ENCODE data around the gene KRT82. TPM values are rescaled to one million over a fixed set of nuclear protein-coding genes. Genes with fewer than 3 reads are reported as not detected.

Gene KRT82
- total and polyA plus RNA-seq, 12 donors = not detected

DNA sequence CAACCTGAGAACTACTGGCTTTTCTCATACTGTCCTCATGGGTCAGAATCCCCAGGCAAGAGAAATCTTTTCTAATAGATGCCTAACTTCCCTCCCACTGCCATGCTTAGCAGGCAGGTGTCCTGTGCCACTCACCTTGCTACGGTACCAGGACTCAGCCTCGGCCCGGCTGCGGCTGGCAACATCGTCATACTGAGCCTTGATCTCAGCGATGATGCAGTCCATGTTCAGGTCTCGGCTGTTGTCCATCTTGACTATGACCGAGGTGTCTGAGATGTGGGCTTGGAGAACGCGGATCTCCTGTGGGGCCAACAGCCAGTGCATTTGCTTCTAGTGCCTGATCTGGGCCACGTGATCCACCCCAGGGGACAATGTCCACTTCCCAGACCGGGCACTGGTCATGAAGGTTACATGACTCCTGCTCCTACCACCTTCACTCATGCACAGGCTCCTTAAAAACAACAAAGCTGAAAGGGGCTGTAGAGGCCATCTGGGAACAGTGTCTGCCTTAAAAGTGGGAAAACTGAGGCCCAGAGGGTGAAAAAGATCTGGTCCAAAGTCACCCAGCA lies 42.9 kb downstream of the KRT82 start:
- TF ChIP-seq, protein P1, sequence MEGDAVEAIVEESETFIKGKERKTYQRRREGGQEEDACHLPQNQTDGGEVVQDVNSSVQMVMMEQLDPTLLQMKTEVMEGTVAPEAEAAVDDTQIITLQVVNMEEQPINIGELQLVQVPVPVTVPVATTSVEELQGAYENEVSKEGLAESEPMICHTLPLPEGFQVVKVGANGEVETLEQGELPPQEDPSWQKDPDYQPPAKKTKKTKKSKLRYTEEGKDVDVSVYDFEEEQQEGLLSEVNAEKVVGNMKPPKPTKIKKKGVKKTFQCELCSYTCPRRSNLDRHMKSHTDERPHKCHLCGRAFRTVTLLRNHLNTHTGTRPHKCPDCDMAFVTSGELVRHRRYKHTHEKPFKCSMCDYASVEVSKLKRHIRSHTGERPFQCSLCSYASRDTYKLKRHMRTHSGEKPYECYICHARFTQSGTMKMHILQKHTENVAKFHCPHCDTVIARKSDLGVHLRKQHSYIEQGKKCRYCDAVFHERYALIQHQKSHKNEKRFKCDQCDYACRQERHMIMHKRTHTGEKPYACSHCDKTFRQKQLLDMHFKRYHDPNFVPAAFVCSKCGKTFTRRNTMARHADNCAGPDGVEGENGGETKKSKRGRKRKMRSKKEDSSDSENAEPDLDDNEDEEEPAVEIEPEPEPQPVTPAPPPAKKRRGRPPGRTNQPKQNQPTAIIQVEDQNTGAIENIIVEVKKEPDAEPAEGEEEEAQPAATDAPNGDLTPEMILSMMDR (IDR thresholded peaks at IDR 0.05) = no peak
- TF ChIP-seq POLR2A (IDR thresholded peaks at IDR 0.05) = no peak
- Histone ChIP-seq H3K27ac (no peak overlapping the region), H3K27me3 (no peaks in the 10 kb centered on the region), H3K4me1 (replicated peaks in 1 of 2) (no peaks in the 10 kb centered on the region), H3K4me3 (no peak overlapping the region), H3K36me3 (replicated peaks in 1 of 2) (no peaks in the 10 kb centered on the region), H3K9me3 (replicated peaks in 1 of 3) (no peaks in the 10 kb centered on the region)
- WGBS, 4 donors = 92 to 96% (median 94%) methylated on average over 5 to 12 of the region's 12 CpGs
- DNase-seq = no peak
- intact Hi-C loops (cut with DNase I) = no loop called here

DNA sequence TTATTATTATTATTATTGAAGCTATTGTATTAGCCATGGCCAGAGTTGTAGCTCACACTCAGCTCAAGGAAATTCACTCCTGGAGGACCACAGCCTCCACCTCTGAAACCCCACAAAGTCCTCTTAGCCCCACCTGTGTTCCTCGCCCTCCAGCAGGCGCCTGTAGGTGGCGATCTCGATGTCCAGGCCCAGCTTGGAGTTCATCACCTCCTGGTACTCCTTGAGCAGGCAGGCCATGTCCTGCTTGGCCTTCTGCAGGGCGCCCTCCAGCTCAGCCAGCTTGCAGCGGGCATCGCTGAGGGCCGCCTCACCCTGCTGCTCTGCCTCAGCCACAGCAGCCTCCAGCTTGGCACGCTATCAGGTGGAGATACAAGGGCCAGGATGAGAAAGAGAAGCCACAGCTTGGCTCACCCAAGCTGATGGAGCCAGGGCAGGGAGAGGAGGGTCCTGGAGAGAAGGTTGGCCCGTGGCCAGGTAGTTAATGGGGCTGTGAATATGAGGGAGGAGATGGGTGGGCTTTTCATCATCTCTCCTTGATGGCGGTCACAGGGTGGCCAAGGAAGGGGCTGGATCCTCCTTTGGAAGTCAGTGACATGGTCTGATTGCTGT lies 43.9 kb downstream of the KRT82 start:
- TF ChIP-seq, protein P1 (IDR thresholded peaks at IDR 0.05) = no peak
- no peak for TF ChIP-seq POLR2A (IDR thresholded peaks at IDR 0.05)
- H3K4me1 ChIP-seq (replicated peaks in 1 of 2) = no peaks in the 10 kb centered on the region
- no peaks in the 10 kb centered on the region for H3K9me3 ChIP-seq (replicated peaks in 1 of 3)
- H3K27me3 ChIP-seq = no peaks in the 10 kb centered on the region
- intact Hi-C loops (cut with DNase I) = no loop called here
- no peak for DNase-seq
- no peaks in the 10 kb centered on the region for H3K36me3 ChIP-seq (replicated peaks in 1 of 2)
- WGBS, 4 donors = 82 to 89% (median 84%) methylated on average over 11 of the region's 11 CpGs
- H3K27ac ChIP-seq = no peak overlapping the region
- H3K4me3 ChIP-seq = no peak overlapping the region

DNA sequence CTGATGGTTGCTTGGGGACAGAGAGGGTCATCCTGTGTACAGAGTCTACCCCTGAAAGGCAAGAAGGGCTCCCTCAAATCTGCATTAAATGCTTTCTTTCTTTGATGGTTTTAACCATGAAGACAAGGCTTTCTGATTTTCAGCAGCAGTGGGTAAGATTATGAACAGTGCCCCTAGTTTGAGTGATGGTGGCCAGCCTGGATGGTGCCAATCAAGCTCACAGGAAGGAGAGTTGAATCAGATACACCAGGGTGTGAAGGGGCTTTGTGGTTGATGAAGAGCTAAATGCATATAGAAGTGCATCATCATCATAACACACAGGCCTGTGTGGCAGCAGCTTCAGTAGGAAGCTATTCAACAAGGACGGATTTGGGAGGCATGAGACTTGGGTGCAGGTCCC lies 44.6 kb downstream of the KRT82 start:
- Histone ChIP-seq H3K4me3 (no peak overlapping the region), H3K9me3 (replicated peaks in 1 of 3) (no peaks in the 10 kb centered on the region), H3K36me3 (replicated peaks in 1 of 2) (no peaks in the 10 kb centered on the region), H3K4me1 (replicated peaks in 1 of 2) (no peaks in the 10 kb centered on the region), H3K27me3 (no peaks in the 10 kb centered on the region), H3K27ac (no peak overlapping the region)
- intact Hi-C loops (cut with DNase I) = no loop called here
- WGBS, 4 donors = 73 to 90% (median 85%) methylated on average over 1 of the region's 1 CpG
- no peak for DNase-seq
- no peak for TF ChIP-seq POLR2A (IDR thresholded peaks at IDR 0.05)
- TF ChIP-seq, protein P1 (IDR thresholded peaks at IDR 0.05) = no peak

DNA sequence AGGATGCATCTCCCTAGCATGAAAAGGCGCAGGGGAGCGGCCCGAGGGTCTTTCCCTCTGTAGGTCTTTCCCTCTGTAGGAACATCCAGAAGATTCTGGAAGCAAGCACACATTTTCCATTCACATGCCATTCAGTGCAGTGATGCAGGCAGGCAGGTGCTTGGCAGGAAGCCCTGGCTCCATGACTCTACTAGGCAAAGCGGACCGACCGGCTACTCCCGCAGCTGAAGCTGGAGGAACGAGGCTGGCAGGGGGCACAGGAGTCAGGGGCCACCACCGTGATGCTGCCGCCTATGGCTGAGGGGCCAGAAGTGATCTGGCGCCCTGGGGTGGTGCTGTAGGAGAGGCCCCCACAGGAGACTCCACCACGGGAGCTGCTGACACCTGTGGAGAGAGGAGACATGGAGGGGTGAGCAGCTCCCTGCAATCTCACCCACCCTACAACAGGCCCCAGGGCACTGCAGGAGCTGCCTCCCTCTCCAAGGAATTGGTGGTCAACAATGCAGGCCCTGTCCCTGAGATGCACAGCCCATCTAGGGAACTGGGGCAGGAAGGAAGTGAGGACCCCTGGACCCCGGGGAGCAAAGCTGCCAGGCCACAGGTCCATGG lies 45.4 kb downstream of the KRT82 start:
- Histone ChIP-seq H3K27me3 (no peaks in the 10 kb centered on the region), H3K27ac (no peak overlapping the region), H3K36me3 (replicated peaks in 1 of 2) (no peaks in the 10 kb centered on the region), H3K4me3 (no peak overlapping the region), H3K9me3 (replicated peaks in 1 of 3) (no peaks in the 10 kb centered on the region), H3K4me1 (replicated peaks in 1 of 2) (no peaks in the 10 kb centered on the region)
- intact Hi-C loops (cut with DNase I) = no loop called here
- no peak for TF ChIP-seq POLR2A (IDR thresholded peaks at IDR 0.05)
- TF ChIP-seq, protein P1 (IDR thresholded peaks at IDR 0.05) = no peak
- 89 to 92% (median 92%) methylated on average over 8 to 13 of the region's 13 CpGs for WGBS, 4 donors
- DNase-seq = no peak

Measured in adrenal gland (tissue), 12 donors.